PC-9 (cell line): ENCODE results near the gene SLC45A2.

Experiments used
- CTCF ChIP-seq: fragments of 200-600 bp; sonication (generic); conservative IDR thresholded peaks from 2 replicates; pipeline ENCODE4 v1.6.1; 2017; ENCODE audit warnings: mixed run types, antibody characterized with exemption, mild to moderate bottlenecking, moderate library complexity
- EZH2 ChIP-seq: fragments of 200-600 bp; sonication (generic); IDR thresholded peaks from 2 replicates; pipeline ENCODE4 v1.8.0; 2017; ENCODE audit warnings: antibody characterized with exemption, low read depth

GRCh38 chr5:33999978-34000377, 15.5 kb upstream of the SLC45A2 start:
- TF ChIP-seq CTCF (no peak), EZH2 (no peak)
